HG02938 (cell line): ENCODE measurements around the gene NUDT4.
"Not testable (repeated sequence)": the region's sequence is repeated elsewhere in the genome, so short reads cannot be mapped to it uniquely, and the experiment has no call there.

Experiments used
- ATAC-seq: cut with Tn5 transposase; IDR thresholded peaks from one replicate; pipeline ENCODE4 v1.9.1; 2021; ENCODE audit warnings: mild to moderate bottlenecking, moderate library complexity; ENCODE audit not compliant: unreplicated experiment

Gene NUDT4

GRCh38 chr12:93425736-93426411 lies 48.1 kb downstream of the NUDT4 start:
- no peak for ATAC-seq

GRCh38 chr12:93426412-93426805 lies 48.7 kb downstream of the NUDT4 start:
- no peak for ATAC-seq

GRCh38 chr12:93427779-93428564 lies 50.2 kb downstream of the NUDT4 start:
- no peak for ATAC-seq

- no peak for ATAC-seq
Measured at GRCh38 chr12:93429448-93429847, 51.7 kb downstream of the NUDT4 start.

- no peak for ATAC-seq
Measured at GRCh38 chr12:93429852-93430251, 52.1 kb downstream of the NUDT4 start.

- ATAC-seq = no peak
Measured at GRCh38 chr12:93430280-93430679, 52.6 kb downstream of the NUDT4 start.

GRCh38 chr12:93432031-93432430 lies 54.3 kb downstream of the NUDT4 start:
- ATAC-seq = not testable (repeated sequence)

- ATAC-seq = no peak
Measured at GRCh38 chr12:93434256-93434865, 56.6 kb downstream of the NUDT4 start.

- ATAC-seq = no peak
Measured at GRCh38 chr12:93438266-93439050, 60.7 kb downstream of the NUDT4 start.

GRCh38 chr12:93440043-93440835 lies 62.5 kb downstream of the NUDT4 start:
- ATAC-seq = no peak

GRCh38 chr12:93441081-93441616 lies 63.4 kb downstream of the NUDT4 start:
- ATAC-seq = peak; percentile 3

- peak; percentile 66 for ATAC-seq
Measured at GRCh38 chr12:93441617-93442410, 64.1 kb downstream of the NUDT4 start, which contains the start of gene UBE2N. TSS of gene UBE2N (minus strand) at chr12:93441947. CDS start at chr12:93441884, 63 bp downstream.

GRCh38 chr12:93442411-93443340 lies 65.0 kb downstream of the NUDT4 start:
- no peak for ATAC-seq

- ATAC-seq = no peak
Measured at GRCh38 chr12:93443576-93443975, 65.9 kb downstream of the NUDT4 start.

- no peak for ATAC-seq
Measured at GRCh38 chr12:93447555-93448290, 70.0 kb downstream of the NUDT4 start.

GRCh38 chr12:93448796-93449195 lies 71.1 kb downstream of the NUDT4 start:
- ATAC-seq = peak; percentile 23

- peak; percentile 98 for ATAC-seq
Measured at GRCh38 chr12:93449277-93449676, 71.6 kb downstream of the NUDT4 start.
